Neuronal stem cell (in vitro differentiated cells): ENCODE measurements around the gene DGCR2.

Experiments
- DNase-seq: peaks from one replicate; pipeline ENCODE4 v3.0.0-alpha.2; 2013; ENCODE audit warnings: low spot score
- H2AFZ ChIP-seq: one replicate; pipeline ENCODE4 v1.6.1; 2013; ENCODE audit warnings: mild to moderate bottlenecking, low read length, inconsistent platforms
- H2AK5ac ChIP-seq: 2 replicates; pipeline ENCODE4 v1.6.1; 2013; ENCODE audit warnings: low read depth, mild to moderate bottlenecking, inconsistent platforms, low read length, moderate library complexity, mixed read lengths
- H2BK120ac ChIP-seq: 2 replicates; pipeline ENCODE4 v1.6.1; 2013; ENCODE audit warnings: low read depth, mild to moderate bottlenecking, inconsistent platforms, low read length, moderate library complexity, mixed read lengths
- H2BK12ac ChIP-seq: one replicate; pipeline ENCODE4 v1.6.1; 2013; ENCODE audit warnings: low read length, inconsistent platforms
- H2BK15ac ChIP-seq: 2 replicates; pipeline ENCODE4 v1.6.1; 2013; ENCODE audit warnings: mild to moderate bottlenecking, low read length, inconsistent platforms, mixed read lengths
- H2BK5ac ChIP-seq: one replicate; pipeline ENCODE4 v1.6.1; 2013; ENCODE audit warnings: inconsistent platforms, mild to moderate bottlenecking, low read length, moderate library complexity
- H3K14ac ChIP-seq: one replicate; pipeline ENCODE4 v1.6.1; 2013; ENCODE audit warnings: low read length, inconsistent platforms
- H3K18ac ChIP-seq: 2 replicates; pipeline ENCODE4 v1.6.1; 2013; ENCODE audit warnings: low read length, inconsistent platforms
- H3K23ac ChIP-seq: 2 replicates; pipeline ENCODE4 v1.6.1; 2013; ENCODE audit warnings: low read depth, mild to moderate bottlenecking, mixed read lengths, low read length, inconsistent platforms; ENCODE audit not compliant: poor library complexity
- H3K27ac ChIP-seq: replicated peaks from 3 replicates; pipeline ENCODE4 v1.5.1; 2013; ENCODE audit warnings: low read length, inconsistent platforms
- H3K27me3 ChIP-seq, 3 experiments: 2 replicates each; pipeline ENCODE4 v1.6.1; 2013; ENCODE audit warnings: low read length in 3 of 3, mild to moderate bottlenecking in 2 of 3, inconsistent platforms in 1 of 3, low read depth in 1 of 3, mixed read lengths in 1 of 3, moderate library complexity in 1 of 3; ENCODE audit not compliant: control insufficient read depth in 3 of 3, insufficient read depth in 3 of 3
- H3K36me3 ChIP-seq, 2 donors: replicated peaks in 1 of 2; 2 replicates each; pipeline ENCODE4 v1.6.1; 2013; ENCODE audit warnings: low read length in 2 of 2; ENCODE audit not compliant: control insufficient read depth in 2 of 2, insufficient read depth in 2 of 2
- H3K4ac ChIP-seq: 2 replicates; pipeline ENCODE4 v1.6.1; 2013; ENCODE audit warnings: inconsistent platforms, mild to moderate bottlenecking, low read length, moderate library complexity
- H3K4me1 ChIP-seq, 2 donors: 1 replicate in 1 of 2; 2 replicates in 1 of 2; pipeline ENCODE4 v1.6.1; 2013; ENCODE audit warnings: low read length in 2 of 2, low read depth in 1 of 2; ENCODE audit not compliant: control insufficient read depth in 2 of 2, insufficient read depth in 1 of 2
- H3K4me2 ChIP-seq: one replicate; pipeline ENCODE4 v1.6.1; 2013; ENCODE audit warnings: mild to moderate bottlenecking, low read length, inconsistent platforms; ENCODE audit not compliant: insufficient read depth, poor library complexity, severe bottlenecking
- H3K4me3 ChIP-seq, 2 donors: 2 replicates each; pipeline ENCODE4 v1.5.1; 2013; ENCODE audit warnings: low read length in 2 of 2, mild to moderate bottlenecking in 2 of 2, inconsistent platforms in 1 of 2, moderate library complexity in 1 of 2
- H3K79me1 ChIP-seq: one replicate; pipeline ENCODE4 v1.6.1; 2013; ENCODE audit warnings: low read depth, mild to moderate bottlenecking, inconsistent platforms, low read length, moderate library complexity
- H3K9ac ChIP-seq: one replicate; pipeline ENCODE4 v1.6.1; 2013; ENCODE audit warnings: mild to moderate bottlenecking, low read depth, low read length, inconsistent platforms; ENCODE audit not compliant: poor library complexity
- H3K9me3 ChIP-seq, 2 donors: replicated peaks in 1 of 2; 2 replicates each; pipeline versions ENCODE3 to v1.6.1; 2013; ENCODE audit warnings: low read length in 2 of 2, mild to moderate bottlenecking in 2 of 2, inconsistent platforms in 1 of 2, low read depth in 1 of 2, mixed read lengths in 1 of 2, moderate library complexity in 1 of 2; ENCODE audit not compliant: control insufficient read depth in 2 of 2, insufficient read depth in 1 of 2
- H4K8ac ChIP-seq: one replicate; pipeline ENCODE4 v1.6.1; 2013; ENCODE audit warnings: low read depth, mild to moderate bottlenecking, inconsistent platforms, low read length, moderate library complexity
- H4K91ac ChIP-seq: one replicate; pipeline ENCODE4 v1.6.1; 2013; ENCODE audit warnings: low read length, low read depth, mild to moderate bottlenecking, inconsistent platforms; ENCODE audit not compliant: poor library complexity
- WGBS, 2 donors: extraction: QIAGEN DNeasy Blood & Tissue Kit; methylation state at CpG; one replicate each; pipeline ENCODE4 v1.1.7; 2013; ENCODE audit warnings: missing lambda C conversion rate in 2 of 2, mixed read lengths in 1 of 2; ENCODE audit not compliant: insufficient read length in 2 of 2, insufficient replicate concordance in 1 of 2; ENCODE audit errors: extremely low coverage in 2 of 2; 5-methylcytosine and 5-hydroxymethylcytosine counted together

Gene DGCR2

GRCh38 chr22:19103880-19104821 lies 18.1 kb downstream of the DGCR2 start:
- H3K23ac ChIP-seq = no peak overlapping the region
- H3K4me2 ChIP-seq = no peak overlapping the region
- peaks cover under 1 to 21% of the 10 kb centered on the region in 2 donors for H3K36me3 ChIP-seq
- no peak overlapping the region for H2BK15ac ChIP-seq
- no peak overlapping the region for H3K18ac ChIP-seq
- no CpG with 5 or more reads among the region's 5 CpGs for WGBS, 2 donors
- no peak overlapping the region for H3K4ac ChIP-seq
- no peak overlapping the region for H2BK120ac ChIP-seq
- H3K4me1 ChIP-seq = peaks cover 0 to 3% of the 10 kb centered on the region in 2 donors
- no peak overlapping the region for H4K91ac ChIP-seq
- no peak overlapping the region for H2BK5ac ChIP-seq
- no peaks in the 10 kb centered on the region for H3K9me3 ChIP-seq
- no peak overlapping the region for H2AFZ ChIP-seq
- no peak overlapping the region for H3K14ac ChIP-seq
- H3K27ac ChIP-seq = no peak overlapping the region
- no peak overlapping the region for H2AK5ac ChIP-seq
- DNase-seq = no peak
- H3K4me3 ChIP-seq = no peak overlapping the region
- H3K27me3 ChIP-seq = no peaks in the 10 kb centered on the region
- no peak overlapping the region for H2BK12ac ChIP-seq
- no peak overlapping the region for H4K8ac ChIP-seq
- H3K79me1 ChIP-seq = peaks cover 16% of the 10 kb centered on the region
- no peak overlapping the region for H3K9ac ChIP-seq

GRCh38 chr22:19098157-19098556 lies 24.1 kb downstream of the DGCR2 start:
- Histone ChIP-seq H3K4me3 (no peak overlapping the region), H3K27ac (no peak overlapping the region), H3K4ac (no peak overlapping the region), H3K23ac (no peak overlapping the region), H3K9me3 (peaks cover 0 to 4% of the 10 kb centered on the region in 2 donors), H3K27me3 (no peaks in the 10 kb centered on the region), H4K8ac (no peak overlapping the region), H2BK5ac (no peak overlapping the region), H3K79me1 (peaks cover 3% of the 10 kb centered on the region), H2BK15ac (no peak overlapping the region), H2AK5ac (no peak overlapping the region), H3K9ac (no peak overlapping the region), H2BK12ac (no peak overlapping the region), H3K14ac (no peak overlapping the region), H4K91ac (no peak overlapping the region), H3K18ac (no peak overlapping the region), H3K36me3 (peaks cover 8 to 25% of the 10 kb centered on the region in 2 donors), H3K4me2 (no peak overlapping the region), H2AFZ (no peak overlapping the region), H2BK120ac (no peak overlapping the region), H3K4me1 (no peaks in the 10 kb centered on the region)
- WGBS, 2 donors = no CpG with 5 or more reads among the region's 4 CpGs
- DNase-seq = no peak

- no peak overlapping the region for H2AK5ac ChIP-seq
- H3K14ac ChIP-seq = no peak overlapping the region
- no peak overlapping the region for H2AFZ ChIP-seq
- H4K8ac ChIP-seq = no peak overlapping the region
- no peak overlapping the region for H3K27ac ChIP-seq
- H3K4me3 ChIP-seq = no peak overlapping the region
- H2BK5ac ChIP-seq = no peak overlapping the region
- peaks cover 3% of the 10 kb centered on the region for H3K79me1 ChIP-seq
- no peak overlapping the region for H2BK15ac ChIP-seq
- no peak overlapping the region for H3K4ac ChIP-seq
- no peak overlapping the region for H3K23ac ChIP-seq
- H3K4me2 ChIP-seq = no peak overlapping the region
- H3K4me1 ChIP-seq = no peaks in the 10 kb centered on the region
- no peak for DNase-seq
- H4K91ac ChIP-seq = no peak overlapping the region
- no peak overlapping the region for H3K18ac ChIP-seq
- H3K27me3 ChIP-seq = no peaks in the 10 kb centered on the region
- H3K9ac ChIP-seq = no peak overlapping the region
- peaks cover 0 to 4% of the 10 kb centered on the region in 2 donors for H3K9me3 ChIP-seq
- WGBS, 2 donors = no CpG with 5 or more reads among the region's 3 CpGs
- no peak overlapping the region for H2BK120ac ChIP-seq
- H3K36me3 ChIP-seq = peaks cover 8 to 25% of the 10 kb centered on the region in 2 donors
- H2BK12ac ChIP-seq = no peak overlapping the region
These were observed 24.7 kb downstream of the DGCR2 start for GRCh38 chr22:19097518-19097917.

- H2AFZ ChIP-seq = no peak overlapping the region
- H3K27ac ChIP-seq = no peak overlapping the region
- no peaks in the 10 kb centered on the region for H3K4me1 ChIP-seq
- H3K18ac ChIP-seq = no peak overlapping the region
- no peak overlapping the region for H2BK15ac ChIP-seq
- no peaks in the 10 kb centered on the region for H3K27me3 ChIP-seq
- no peak overlapping the region for H4K8ac ChIP-seq
- H2AK5ac ChIP-seq = no peak overlapping the region
- peaks cover 0 to 4% of the 10 kb centered on the region in 2 donors for H3K9me3 ChIP-seq
- peaks cover 8 to 25% of the 10 kb centered on the region in 2 donors for H3K36me3 ChIP-seq
- H3K14ac ChIP-seq = no peak overlapping the region
- no peak overlapping the region for H3K4me2 ChIP-seq
- H4K91ac ChIP-seq = no peak overlapping the region
- H2BK5ac ChIP-seq = no peak overlapping the region
- peaks cover 3% of the 10 kb centered on the region for H3K79me1 ChIP-seq
- H3K4me3 ChIP-seq = no peak overlapping the region
- H2BK12ac ChIP-seq = no peak overlapping the region
- no peak overlapping the region for H3K23ac ChIP-seq
- no peak overlapping the region for H2BK120ac ChIP-seq
- no peak for DNase-seq
- H3K4ac ChIP-seq = no peak overlapping the region
- no peak overlapping the region for H3K9ac ChIP-seq
- WGBS, 2 donors = no CpG with 5 or more reads among the region's 1 CpG
These were observed 25.7 kb downstream of the DGCR2 start for GRCh38 chr22:19096555-19096954.
